ENCODE data around the gene PPP1R37.

DNA sequence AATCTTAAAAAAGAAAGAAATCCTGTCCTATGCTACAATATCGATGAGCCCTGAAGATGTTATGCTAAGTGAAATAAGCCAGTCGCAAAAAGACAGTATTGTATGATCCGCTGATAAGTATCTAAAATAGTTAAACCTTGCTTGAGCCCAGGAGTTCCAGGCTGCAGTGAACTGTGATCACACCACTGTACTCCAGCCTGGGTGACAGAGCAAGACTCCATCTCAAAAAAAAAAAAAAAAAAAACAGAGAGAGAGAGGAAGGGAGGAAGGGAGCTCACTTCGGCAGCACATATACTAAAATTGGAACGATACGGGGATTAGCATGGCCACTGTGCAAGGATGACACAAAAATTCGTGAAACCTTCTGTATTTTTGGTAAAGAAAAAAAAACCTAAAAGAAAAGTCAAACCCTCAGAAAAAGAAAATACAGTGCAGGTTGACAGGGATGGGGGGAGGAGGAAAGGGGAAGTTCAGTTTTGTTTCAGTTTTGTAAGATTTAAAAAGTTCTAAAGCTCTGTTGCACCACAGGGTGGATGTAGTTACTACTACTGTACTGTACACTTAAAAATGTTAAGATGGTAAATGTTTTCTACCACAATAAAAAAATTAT lies 45.7 kb upstream of the PPP1R37 start:
- TF ChIP-seq, protein P1, sequence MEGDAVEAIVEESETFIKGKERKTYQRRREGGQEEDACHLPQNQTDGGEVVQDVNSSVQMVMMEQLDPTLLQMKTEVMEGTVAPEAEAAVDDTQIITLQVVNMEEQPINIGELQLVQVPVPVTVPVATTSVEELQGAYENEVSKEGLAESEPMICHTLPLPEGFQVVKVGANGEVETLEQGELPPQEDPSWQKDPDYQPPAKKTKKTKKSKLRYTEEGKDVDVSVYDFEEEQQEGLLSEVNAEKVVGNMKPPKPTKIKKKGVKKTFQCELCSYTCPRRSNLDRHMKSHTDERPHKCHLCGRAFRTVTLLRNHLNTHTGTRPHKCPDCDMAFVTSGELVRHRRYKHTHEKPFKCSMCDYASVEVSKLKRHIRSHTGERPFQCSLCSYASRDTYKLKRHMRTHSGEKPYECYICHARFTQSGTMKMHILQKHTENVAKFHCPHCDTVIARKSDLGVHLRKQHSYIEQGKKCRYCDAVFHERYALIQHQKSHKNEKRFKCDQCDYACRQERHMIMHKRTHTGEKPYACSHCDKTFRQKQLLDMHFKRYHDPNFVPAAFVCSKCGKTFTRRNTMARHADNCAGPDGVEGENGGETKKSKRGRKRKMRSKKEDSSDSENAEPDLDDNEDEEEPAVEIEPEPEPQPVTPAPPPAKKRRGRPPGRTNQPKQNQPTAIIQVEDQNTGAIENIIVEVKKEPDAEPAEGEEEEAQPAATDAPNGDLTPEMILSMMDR (conservative IDR thresholded peaks at IDR 0.05; ENCODE audit: low read depth, low read length): no peak
- TF ChIP-seq EZH2phosphoT487 (IDR thresholded peaks at IDR 0.05; ENCODE audit: borderline replicate concordance, low read length): no peak
- no peak for TF ChIP-seq EZH2 (IDR thresholded peaks at IDR 0.05; ENCODE audit: low read length, unreplicated experiment)

Data from PC-3 (cell line).